ENCODE measurements around the gene SETD2.
A peak's percentile ranks its signal among the peaks of the same experiment; 100 is the strongest.

Gene SETD2

GRCh38 chr3:47008234-47008796 lies 155.6 kb downstream of the SETD2 start:
- DNase-seq = no peak

GRCh38 chr3:47007482-47008233 lies 156.3 kb downstream of the SETD2 start:
- no peak for DNase-seq

- DNase-seq = no peak
Observed at GRCh38 chr3:47007001-47007400, 156.9 kb downstream of the SETD2 start.

- no peak for DNase-seq
Observed at GRCh38 chr3:47006145-47006651, 157.7 kb downstream of the SETD2 start.

- no peak for DNase-seq
Observed at GRCh38 chr3:47005212-47006144, 158.4 kb downstream of the SETD2 start.

- no peak for DNase-seq
Observed at GRCh38 chr3:47004369-47005211, 159.3 kb downstream of the SETD2 start.

GRCh38 chr3:47003461-47004368 lies 160.2 kb downstream of the SETD2 start:
- DNase-seq = no peak

- no peak for DNase-seq
Observed at GRCh38 chr3:47003056-47003410, 160.9 kb downstream of the SETD2 start.

GRCh38 chr3:47002171-47003055 lies 161.5 kb downstream of the SETD2 start:
- no peak for DNase-seq

GRCh38 chr3:47001731-47002170 lies 162.2 kb downstream of the SETD2 start:
- DNase-seq = no peak

GRCh38 chr3:47000922-47001730 lies 162.8 kb downstream of the SETD2 start:
- DNase-seq = no peak

- DNase-seq = no peak
Observed at GRCh38 chr3:47000198-47000815, 163.6 kb downstream of the SETD2 start.

GRCh38 chr3:46999516-47000197 lies 164.3 kb downstream of the SETD2 start:
- no peak for DNase-seq

GRCh38 chr3:46998852-46999515 lies 164.9 kb downstream of the SETD2 start:
- no peak for DNase-seq

- peak; percentile 75 to 78 for DNase-seq
Observed at GRCh38 chr3:46998121-46998851, 165.6 kb downstream of the SETD2 start.

GRCh38 chr3:46997453-46998091 lies 166.3 kb downstream of the SETD2 start:
- DNase-seq = no peak

Measured in activated CD4-positive, alpha-beta T cell treated with anti-CD3 and anti-CD28 coated beads for 4 hours (primary cell).